Measurements from ENCODE around the gene UBE2H.

Gene UBE2H

GRCh38 chr7:129890090-129890489, 62.7 kb downstream of the UBE2H start:
- DNase-seq (ENCODE audit: extremely low spot score), result no peak
- no peak for TF ChIP-seq FOXM1 (IDR thresholded peaks at IDR 0.05; ENCODE audit: borderline replicate concordance)
- no peak for TF ChIP-seq BHLHE40 (IDR thresholded peaks at IDR 0.05; ENCODE audit: borderline replicate concordance)
- no peak for TF ChIP-seq LEF1 (IDR thresholded peaks at IDR 0.05; ENCODE audit: borderline replicate concordance)
- TF ChIP-seq ZNF384 (IDR thresholded peaks at IDR 0.05), result no peak
- TF ChIP-seq TARDBP (IDR thresholded peaks at IDR 0.05), result no peak
- TF ChIP-seq ARNT (IDR thresholded peaks at IDR 0.05), result no peak
- TF ChIP-seq SP1 (IDR thresholded peaks at IDR 0.05), result no peak
- no peak for TF ChIP-seq HDGF (IDR thresholded peaks at IDR 0.05; ENCODE audit: borderline replicate concordance)
- no peak for TF ChIP-seq FOXA1 (IDR thresholded peaks at IDR 0.05)
- no peak for TF ChIP-seq L3MBTL2 (conservative IDR thresholded peaks at IDR 0.05)
- no peak for TF ChIP-seq FOXK2 (IDR thresholded peaks at IDR 0.05)
- no peak for TF ChIP-seq SUZ12 (IDR thresholded peaks at IDR 0.05)
- no peak for TF ChIP-seq PKNOX1 (IDR thresholded peaks at IDR 0.05)
- POLR2A ChIA-PET, result no interaction called here
- CTCF ChIA-PET, result interaction anchor here (0.6 kb wide), 1 partner anchor 15 kb away, joined by 3 read pairs; no protein-coding TSS in a partner anchor

- ChIA-PET POLR2A (no interaction called here), CTCF (no interaction called here)
- TF ChIP-seq FOXM1 (IDR thresholded peaks at IDR 0.05; ENCODE audit: borderline replicate concordance), result no peak
- no peak for TF ChIP-seq ZNF384 (IDR thresholded peaks at IDR 0.05)
- no peak for TF ChIP-seq HDGF (IDR thresholded peaks at IDR 0.05; ENCODE audit: borderline replicate concordance)
- no peak for TF ChIP-seq SP1 (IDR thresholded peaks at IDR 0.05)
- no peak for TF ChIP-seq TARDBP (IDR thresholded peaks at IDR 0.05)
- no peak for TF ChIP-seq BHLHE40 (IDR thresholded peaks at IDR 0.05; ENCODE audit: borderline replicate concordance)
- no peak for TF ChIP-seq SUZ12 (IDR thresholded peaks at IDR 0.05)
- TF ChIP-seq ARNT (IDR thresholded peaks at IDR 0.05), result no peak
- no peak for TF ChIP-seq LEF1 (IDR thresholded peaks at IDR 0.05; ENCODE audit: borderline replicate concordance)
- TF ChIP-seq CTBP1 (IDR thresholded peaks at IDR 0.05; ENCODE audit: borderline replicate concordance), result no peak
- TF ChIP-seq L3MBTL2 (conservative IDR thresholded peaks at IDR 0.05), result no peak
- no peak for TF ChIP-seq FOXK2 (IDR thresholded peaks at IDR 0.05)
- no peak for TF ChIP-seq PKNOX1 (IDR thresholded peaks at IDR 0.05)
- TF ChIP-seq NFRKB (IDR thresholded peaks at IDR 0.05), result no peak
- no peak for DNase-seq (ENCODE audit: extremely low spot score)
Measured at GRCh38 chr7:129889133-129889844, 63.5 kb downstream of the UBE2H start.

GRCh38 chr7:129887865-129888264, 64.9 kb downstream of the UBE2H start:
- CTCF ChIA-PET, result no interaction called here
- no peak for TF ChIP-seq SP1 (IDR thresholded peaks at IDR 0.05)
- no peak for TF ChIP-seq LEF1 (IDR thresholded peaks at IDR 0.05; ENCODE audit: borderline replicate concordance)
- TF ChIP-seq NFRKB (IDR thresholded peaks at IDR 0.05), result no peak
- TF ChIP-seq FOXK2 (IDR thresholded peaks at IDR 0.05), result no peak
- no peak for TF ChIP-seq ARNT (IDR thresholded peaks at IDR 0.05)
- TF ChIP-seq BHLHE40 (IDR thresholded peaks at IDR 0.05; ENCODE audit: borderline replicate concordance), result no peak
- no peak for TF ChIP-seq PKNOX1 (IDR thresholded peaks at IDR 0.05)
- TF ChIP-seq FOXM1 (IDR thresholded peaks at IDR 0.05; ENCODE audit: borderline replicate concordance), result no peak
- TF ChIP-seq CTBP1 (IDR thresholded peaks at IDR 0.05; ENCODE audit: borderline replicate concordance), result no peak
- TF ChIP-seq ZNF384 (IDR thresholded peaks at IDR 0.05), result no peak
- no peak for TF ChIP-seq FOXA1 (IDR thresholded peaks at IDR 0.05)
- POLR2A ChIA-PET, result no interaction called here
- DNase-seq (ENCODE audit: extremely low spot score), result no peak

- no peak for TF ChIP-seq ARNT (IDR thresholded peaks at IDR 0.05)
- no peak for TF ChIP-seq NFRKB (IDR thresholded peaks at IDR 0.05)
- TF ChIP-seq FOXK2 (IDR thresholded peaks at IDR 0.05), result no peak
- TF ChIP-seq FOXA1 (IDR thresholded peaks at IDR 0.05), result no peak
- no peak for TF ChIP-seq FOXM1 (IDR thresholded peaks at IDR 0.05; ENCODE audit: borderline replicate concordance)
- no peak for TF ChIP-seq ZNF384 (IDR thresholded peaks at IDR 0.05)
- no peak for TF ChIP-seq ELF4 (IDR thresholded peaks at IDR 0.05)
- no peak for TF ChIP-seq HDGF (IDR thresholded peaks at IDR 0.05; ENCODE audit: borderline replicate concordance)
- no peak for TF ChIP-seq SP1 (IDR thresholded peaks at IDR 0.05)
- no peak for TF ChIP-seq LEF1 (IDR thresholded peaks at IDR 0.05; ENCODE audit: borderline replicate concordance)
- no peak for TF ChIP-seq SUZ12 (IDR thresholded peaks at IDR 0.05)
- no peak for TF ChIP-seq CTBP1 (IDR thresholded peaks at IDR 0.05; ENCODE audit: borderline replicate concordance)
- no peak for TF ChIP-seq BHLHE40 (IDR thresholded peaks at IDR 0.05; ENCODE audit: borderline replicate concordance)
- TF ChIP-seq TARDBP (IDR thresholded peaks at IDR 0.05), result no peak
- TF ChIP-seq L3MBTL2 (conservative IDR thresholded peaks at IDR 0.05), result no peak
- TF ChIP-seq PKNOX1 (IDR thresholded peaks at IDR 0.05), result no peak
- ChIA-PET CTCF (interaction anchor here (0.7 kb wide), 1 partner anchor 12 kb away, joined by 5 read pairs; no protein-coding TSS in a partner anchor), POLR2A (no interaction called here)
- DNase-seq (ENCODE audit: extremely low spot score), result no peak
Measured at GRCh38 chr7:129886818-129887186, 66.0 kb downstream of the UBE2H start.

- ChIA-PET POLR2A (no interaction called here), CTCF (no interaction called here)
- DNase-seq (ENCODE audit: extremely low spot score), result no peak
- TF ChIP-seq FOXM1 (IDR thresholded peaks at IDR 0.05; ENCODE audit: borderline replicate concordance) (no peak), FOXK2 (IDR thresholded peaks at IDR 0.05) (no peak), LEF1 (IDR thresholded peaks at IDR 0.05; ENCODE audit: borderline replicate concordance) (no peak), TARDBP (IDR thresholded peaks at IDR 0.05) (no peak), ARNT (IDR thresholded peaks at IDR 0.05) (no peak), ZNF384 (IDR thresholded peaks at IDR 0.05) (no peak), NFRKB (IDR thresholded peaks at IDR 0.05) (no peak), SP1 (IDR thresholded peaks at IDR 0.05) (no peak), PKNOX1 (IDR thresholded peaks at IDR 0.05) (no peak), L3MBTL2 (conservative IDR thresholded peaks at IDR 0.05) (no peak), SUZ12 (IDR thresholded peaks at IDR 0.05) (no peak), ELF4 (IDR thresholded peaks at IDR 0.05) (no peak)
Measured at GRCh38 chr7:129886167-129886817, 66.5 kb downstream of the UBE2H start.
